Measurements from ENCODE around the gene AKAP1.

Gene AKAP1

DNA sequence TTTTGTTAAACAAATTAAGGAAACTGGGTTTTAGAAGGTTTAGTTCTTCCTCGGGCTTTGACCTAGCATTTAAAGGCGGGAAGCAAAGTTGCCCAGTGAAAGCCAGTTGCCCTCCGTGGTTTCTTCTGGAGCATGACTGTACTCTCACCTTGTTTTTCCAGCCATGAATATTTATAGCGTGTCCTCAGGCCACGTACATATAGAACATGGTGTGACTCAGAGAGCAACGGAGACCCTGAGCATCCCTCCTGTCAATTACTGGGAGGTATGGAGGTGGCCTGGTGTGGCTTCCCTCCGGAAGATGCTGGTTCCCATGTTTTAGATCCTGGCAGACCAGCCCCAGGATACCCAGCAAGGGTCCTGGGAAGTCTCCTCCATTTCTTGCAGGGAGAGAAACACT lies 48.4 kb downstream of the AKAP1 start:
- DNase-seq: no peak

DNA sequence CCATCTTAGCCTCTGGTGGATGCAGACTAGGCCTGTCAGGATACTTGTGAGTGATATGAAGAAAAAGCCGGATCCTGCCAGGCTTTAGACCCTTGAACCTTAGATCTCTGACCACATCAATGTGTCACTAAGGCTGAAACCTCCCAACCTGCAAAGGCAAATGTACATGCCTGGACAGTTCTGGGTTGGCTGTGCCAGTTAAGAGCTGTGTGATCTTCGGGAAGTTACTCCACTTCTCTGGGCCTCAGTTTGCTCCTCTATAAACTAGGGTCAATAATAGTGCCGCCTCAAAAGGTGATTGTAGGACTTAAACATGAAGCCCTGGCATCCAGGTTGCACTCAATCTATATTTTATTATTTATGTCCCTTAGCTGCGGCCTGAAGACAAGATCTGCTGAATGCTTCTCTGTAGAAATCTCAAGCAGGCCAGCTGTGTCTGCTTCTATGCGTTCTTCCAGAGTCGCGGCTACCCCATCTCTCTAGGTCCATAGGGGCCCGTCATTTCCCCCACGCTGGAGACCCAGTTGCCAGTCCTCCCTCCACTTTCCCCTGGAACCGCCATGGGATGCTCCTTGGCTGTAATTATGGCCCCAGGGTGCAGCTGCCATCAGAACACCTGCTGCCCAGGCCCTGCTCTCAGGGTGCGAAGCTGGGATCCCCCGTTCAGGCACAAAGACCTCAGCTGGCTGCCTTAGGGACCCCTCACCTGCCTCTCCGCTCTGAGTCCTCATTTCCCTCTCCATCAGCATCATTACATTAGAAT lies 50.2 kb downstream of the AKAP1 start:
- DNase-seq: no peak

DNA sequence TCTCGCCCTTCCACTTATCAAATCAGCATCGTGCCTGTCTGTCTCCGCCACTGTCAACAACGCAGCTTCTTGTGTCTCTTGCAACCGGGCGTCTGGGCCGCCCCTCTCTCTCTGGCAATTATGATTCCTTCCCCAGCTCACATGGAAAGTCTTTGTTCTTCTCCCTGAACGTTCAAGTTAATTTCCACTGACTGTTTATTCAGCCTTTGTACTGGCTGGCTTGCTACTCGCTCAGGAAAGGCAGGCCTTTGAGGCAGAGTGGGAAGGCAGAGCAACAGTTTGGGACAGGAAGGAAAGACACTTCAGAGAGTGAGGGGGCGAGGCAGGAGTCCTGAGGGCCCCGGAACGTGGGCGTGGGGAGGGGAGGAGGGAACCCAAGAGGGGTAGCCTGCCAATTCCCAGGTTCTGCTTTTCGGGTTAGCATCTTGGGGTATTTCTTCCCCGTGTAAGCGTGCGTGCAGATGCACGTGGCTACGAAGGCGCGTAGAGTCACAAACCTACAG lies 50.8 kb downstream of the AKAP1 start:
- peak in 4 of 14 donors; percentile 2 to 6 (median 5) for DNase-seq

DNA sequence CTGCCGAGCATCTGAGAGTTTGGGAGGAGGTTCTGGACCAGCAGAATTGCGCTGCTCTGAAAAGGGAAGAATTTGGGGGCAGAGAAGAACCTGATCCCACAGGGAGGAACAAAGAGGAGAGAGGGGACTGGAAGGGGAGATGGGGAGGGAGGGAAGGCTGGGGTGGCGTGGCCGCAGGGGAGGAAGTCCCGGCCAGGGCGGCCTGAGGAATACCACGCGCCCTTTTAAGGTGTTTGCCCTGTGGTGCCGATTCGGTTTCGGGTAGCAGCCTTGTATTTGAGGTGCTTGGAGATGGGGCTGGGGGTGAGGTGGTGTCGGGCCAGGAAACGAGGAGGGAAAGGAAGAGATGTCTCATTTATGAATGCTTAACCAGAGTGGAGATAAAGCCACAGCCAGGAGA lies 51.3 kb downstream of the AKAP1 start:
- no peak for DNase-seq

DNA sequence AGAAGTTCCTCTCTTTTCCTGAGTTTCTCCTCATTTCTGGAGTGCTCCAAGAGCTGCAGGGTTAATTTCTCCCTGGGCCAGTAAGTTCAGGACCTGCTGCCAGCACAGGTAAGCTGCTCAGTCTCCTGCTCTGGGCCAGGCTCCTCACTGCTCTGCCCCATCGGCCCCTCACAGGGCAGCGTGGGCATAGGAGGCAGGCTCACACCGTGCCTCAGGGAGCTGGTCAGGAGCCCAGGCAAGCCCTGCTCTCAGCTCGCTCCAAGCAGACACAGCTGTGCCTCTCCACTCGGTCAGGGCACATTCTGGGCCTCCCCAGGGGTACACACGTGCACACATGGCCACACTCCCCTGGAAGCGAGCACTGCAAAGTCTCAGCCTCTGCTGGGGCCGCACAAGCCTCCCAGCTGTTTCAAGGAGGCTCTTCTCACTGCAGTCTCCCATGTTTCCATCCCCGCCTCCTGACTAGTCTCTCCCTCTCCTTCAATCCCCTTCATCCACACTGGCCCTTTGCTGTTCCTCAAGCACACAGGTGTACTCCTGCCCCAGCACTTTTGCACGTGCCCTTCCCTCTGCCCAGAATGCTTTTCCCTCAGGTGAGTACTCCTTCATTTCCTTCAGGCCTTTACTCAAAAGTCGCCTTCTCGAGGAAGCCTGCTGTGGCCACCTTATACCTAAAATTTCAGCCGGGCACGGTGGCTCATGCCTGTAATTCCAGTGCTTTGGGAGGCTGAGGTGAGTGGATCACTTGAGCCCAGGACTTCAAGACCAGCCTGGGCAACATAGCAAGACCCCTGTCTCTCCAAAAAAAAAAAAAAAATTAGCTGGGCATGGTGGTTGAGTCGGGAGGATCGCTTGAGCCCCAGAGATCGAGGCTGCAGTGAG lies 53.2 kb downstream of the AKAP1 start:
- no peak for DNase-seq

DNA sequence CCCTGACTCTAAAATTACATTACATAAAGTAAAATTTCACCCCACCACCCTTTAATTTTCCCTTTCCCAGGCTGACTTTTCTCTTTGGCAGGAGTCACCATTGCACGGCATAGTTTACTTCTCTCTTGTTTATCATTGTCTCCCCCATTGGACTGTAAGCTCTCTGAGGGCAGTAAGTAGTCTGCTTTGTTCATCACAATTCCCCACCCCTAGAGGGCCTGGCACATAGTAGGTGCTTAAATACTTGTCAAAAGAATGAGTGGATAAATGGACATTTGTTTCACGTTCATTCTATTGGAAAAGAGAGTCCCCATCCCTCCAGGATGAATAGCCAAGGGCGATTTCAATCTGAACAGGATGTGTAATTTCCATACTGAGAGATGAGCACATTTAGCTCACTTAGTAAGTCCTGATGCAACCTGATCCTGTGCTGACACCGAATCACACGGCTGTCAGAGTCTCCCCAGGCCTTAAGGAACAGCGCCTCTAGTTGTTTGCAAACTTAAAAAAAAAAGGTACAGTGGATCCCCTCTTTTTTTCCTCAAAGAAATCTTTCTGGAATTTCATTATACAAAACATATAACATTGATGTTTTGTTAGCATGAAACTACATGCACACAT lies 54.0 kb downstream of the AKAP1 start:
- no peak for DNase-seq

DNA sequence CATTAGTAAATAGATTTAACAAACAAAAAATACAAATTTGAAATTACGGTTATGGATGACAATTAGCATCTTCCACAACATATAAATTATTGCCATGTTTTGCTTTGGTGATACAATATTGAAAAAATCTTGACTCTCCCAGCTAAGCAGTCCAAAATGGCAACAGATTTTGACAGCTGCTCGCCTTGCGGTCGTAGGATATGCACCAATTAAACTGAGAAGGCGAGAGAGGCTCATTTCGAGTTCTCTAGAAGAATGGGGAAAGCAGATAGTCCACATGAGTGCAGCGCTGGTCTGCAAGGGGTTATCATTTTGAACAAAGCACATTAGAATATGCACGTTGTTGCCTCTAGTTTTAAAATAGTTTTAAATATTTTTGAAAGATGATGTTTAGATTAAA lies 55.3 kb downstream of the AKAP1 start:
- DNase-seq: no peak

DNA sequence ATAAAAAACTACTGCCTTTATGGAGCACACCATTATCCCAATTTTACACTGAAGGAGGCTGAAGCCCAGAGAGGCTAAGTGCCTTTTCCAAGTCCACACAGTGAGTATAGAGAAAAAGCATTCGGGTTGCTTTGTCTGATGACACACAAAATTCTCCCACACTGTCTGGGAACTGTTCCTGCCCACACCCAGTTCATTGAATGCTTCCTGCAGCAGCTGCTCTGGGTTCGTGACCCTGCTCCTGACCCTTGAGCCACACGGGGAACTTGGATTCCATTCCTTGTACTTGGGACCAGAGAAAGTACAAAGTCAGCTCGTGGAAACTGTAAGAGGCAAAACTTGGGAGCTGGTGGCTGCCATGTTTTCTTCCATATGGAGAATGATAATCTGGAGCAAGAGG lies 57.9 kb downstream of the AKAP1 start:
- DNase-seq: no peak

DNA sequence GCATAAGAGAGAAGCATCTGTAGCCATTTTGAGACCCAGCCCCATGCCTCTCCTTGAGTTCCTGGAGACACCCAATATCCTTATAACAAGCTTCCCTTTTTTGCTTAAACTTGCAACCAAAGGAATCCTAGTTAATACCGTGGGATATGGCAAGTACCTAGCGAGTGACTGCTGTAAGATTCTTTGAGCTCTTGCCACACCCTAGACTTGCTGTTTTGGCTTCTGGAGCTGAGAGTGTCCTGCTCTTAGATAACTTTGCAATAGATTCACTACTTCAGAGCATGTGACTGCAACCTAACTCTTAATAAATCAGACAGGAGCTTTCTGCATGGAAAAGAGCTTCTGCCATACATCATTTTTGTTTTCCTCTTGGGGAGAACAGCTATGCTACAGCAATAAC lies 58.3 kb downstream of the AKAP1 start:
- no peak for DNase-seq

DNA sequence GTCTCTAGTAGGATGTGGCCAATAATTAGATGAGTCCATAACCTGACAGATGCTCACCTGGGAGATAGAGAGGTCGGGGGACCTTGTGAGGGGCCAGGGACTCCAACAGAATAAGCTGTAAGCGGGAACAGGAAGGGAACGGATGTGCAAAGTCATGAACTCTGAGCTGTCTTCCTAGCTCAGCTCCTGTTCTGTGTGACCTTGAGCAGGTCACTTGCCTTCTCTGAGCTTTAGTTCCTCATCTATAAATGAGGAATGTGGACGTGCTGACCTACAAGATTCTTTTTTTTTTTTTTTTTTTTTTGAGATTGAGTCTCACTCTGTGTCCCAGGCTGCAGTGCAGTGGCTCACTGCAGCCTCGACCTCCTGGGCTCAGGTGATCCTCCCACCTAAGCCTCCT lies 58.9 kb downstream of the AKAP1 start:
- DNase-seq: no peak

DNA sequence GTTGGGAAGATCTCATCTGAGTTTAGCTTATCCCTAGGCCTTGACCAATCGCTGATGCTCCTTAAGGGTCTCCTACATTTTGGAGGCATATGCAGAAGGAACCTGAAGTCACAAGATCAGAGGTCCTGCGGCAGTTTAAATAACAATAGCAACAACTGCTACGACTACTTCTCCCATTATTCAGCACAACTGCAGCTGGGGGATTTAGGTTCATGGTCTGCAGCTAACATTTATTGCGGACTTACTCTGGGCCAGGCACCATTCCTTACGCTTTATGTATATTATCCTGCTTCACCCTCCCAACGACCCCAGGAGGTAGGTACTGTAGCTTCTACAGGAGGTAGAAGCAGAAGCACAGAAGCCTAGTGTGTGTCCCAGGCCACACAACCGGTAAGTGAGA lies 59.5 kb downstream of the AKAP1 start:
- DNase-seq: no peak

DNA sequence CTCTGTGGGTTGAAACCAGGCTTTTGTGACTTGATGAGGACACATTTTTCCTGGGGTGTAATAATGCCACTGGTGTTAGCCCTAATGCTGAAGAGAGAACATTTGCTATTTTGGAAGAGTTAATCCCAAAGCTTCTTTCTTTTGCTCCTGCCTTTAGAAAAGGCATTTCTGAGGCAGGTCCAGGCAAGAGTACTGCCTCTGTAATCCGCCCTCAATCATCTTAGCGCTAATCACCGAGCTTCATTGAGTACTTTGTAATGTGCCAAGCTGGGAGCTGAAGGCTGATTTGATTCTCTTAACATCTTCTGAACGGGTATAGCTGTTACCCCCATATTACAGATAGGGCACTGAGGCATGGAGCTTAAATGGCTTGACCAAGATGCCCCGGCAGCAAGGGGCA lies 60.3 kb downstream of the AKAP1 start:
- DNase-seq: no peak

DNA sequence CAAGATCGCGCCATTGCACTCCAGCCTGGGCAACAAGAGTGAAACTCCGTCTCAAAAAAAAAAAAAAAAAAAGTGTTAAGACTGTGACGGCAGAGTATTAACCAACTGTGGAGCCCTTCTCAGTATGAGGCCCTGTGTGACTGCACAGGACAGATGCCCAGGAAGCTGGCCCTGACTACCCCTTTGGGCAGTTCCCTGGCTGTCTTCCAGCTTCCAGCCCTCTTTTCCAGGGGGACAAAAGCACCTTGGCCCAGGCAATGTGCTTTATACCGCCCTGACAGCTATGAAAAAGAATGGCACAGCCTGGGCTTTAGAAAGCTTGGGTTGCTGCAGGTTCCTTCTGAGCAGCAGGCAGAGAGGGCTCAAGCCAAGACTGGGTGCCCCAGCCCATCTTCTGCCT lies 61.2 kb downstream of the AKAP1 start:
- peak in 4 of 14 donors; percentile 0 to 17 (median 4) for DNase-seq

DNA sequence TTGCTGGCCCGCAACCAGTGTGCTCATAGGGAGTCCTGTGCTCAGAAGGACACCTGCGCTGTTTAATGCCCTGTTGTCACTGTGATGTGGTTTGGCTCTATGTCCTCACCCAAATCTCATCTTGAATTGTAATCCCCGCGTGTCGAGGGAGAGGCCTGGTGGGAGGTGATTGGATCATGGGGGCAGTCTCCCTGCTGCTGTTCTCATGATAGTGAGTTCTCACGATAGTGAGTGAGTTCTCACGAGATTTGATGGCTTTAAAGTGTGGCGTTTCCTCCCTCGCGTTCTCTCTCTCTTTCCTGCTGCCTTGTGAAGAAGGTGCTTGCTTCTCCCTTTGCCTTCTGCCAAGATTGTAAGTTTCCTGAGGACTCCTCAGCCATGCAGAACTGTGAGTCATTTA lies 66.8 kb downstream of the AKAP1 start:
- no peak for DNase-seq

DNA sequence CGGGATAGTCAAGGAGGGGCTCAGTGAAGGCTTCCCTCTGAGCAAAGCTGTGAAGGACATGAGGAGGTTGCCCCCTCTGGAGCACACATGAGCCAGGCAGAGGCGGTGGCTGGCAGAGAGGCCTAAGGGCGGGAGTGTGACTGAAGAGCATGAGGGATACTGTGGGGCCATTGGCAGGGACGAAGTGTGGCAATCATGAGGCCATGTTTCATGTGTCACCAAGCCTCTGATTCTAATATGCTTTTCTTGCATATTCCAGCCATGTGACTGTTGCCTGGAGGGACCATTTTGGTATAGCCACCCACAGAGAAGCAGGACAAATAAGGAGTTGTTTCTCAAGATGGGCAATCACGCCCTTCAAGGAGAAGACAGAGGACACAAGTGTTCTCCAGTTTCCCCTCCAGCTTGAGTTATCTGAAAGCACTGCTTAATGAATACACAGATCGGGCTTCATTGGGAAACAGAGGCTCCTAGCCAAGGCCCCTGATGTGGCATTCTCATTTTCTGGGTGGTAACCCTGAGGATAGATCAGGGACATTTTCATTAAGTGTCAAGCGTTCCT lies 68.0 kb downstream of the AKAP1 start:
- no peak for DNase-seq

DNA sequence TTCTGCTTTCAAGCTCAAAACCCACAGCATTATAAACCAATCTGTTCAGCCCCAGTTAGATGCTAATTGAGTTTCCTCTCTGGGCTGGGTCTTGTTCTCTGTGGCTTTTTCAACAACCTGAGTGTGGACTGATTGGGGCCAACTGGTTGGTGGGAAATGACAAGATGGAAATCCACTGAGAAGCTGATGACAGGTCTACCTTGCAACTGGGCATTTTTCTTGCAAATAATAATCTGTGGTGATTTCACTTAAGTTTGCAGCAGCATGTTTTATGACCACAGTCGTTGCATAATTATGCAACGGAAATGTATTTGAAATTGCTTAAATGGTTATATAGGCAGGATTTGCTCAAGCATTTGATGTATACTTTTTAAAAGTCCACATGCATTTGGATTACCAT lies 69.9 kb downstream of the AKAP1 start:
- DNase-seq: no peak

DNA sequence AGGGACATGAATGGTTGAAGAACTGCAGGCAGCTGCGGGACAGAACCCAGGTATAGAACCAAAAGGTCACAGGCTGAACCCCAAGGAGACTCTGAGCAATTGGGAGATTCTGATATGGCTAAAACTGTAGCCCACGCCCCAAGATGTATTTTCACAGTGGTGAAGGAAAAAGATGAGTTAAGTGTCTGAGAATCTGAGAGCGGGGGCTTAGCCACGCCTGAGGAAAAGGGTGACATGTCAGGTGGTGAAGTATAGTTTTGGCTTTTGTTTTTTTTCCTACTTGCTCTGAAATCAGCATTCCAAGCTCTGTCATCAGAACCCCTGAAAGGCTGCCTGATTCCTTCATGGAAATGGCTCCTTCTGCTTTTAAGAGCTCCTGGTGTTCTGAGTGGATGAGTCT lies 73.3 kb downstream of the AKAP1 start:
- DNase-seq: no peak

DNA sequence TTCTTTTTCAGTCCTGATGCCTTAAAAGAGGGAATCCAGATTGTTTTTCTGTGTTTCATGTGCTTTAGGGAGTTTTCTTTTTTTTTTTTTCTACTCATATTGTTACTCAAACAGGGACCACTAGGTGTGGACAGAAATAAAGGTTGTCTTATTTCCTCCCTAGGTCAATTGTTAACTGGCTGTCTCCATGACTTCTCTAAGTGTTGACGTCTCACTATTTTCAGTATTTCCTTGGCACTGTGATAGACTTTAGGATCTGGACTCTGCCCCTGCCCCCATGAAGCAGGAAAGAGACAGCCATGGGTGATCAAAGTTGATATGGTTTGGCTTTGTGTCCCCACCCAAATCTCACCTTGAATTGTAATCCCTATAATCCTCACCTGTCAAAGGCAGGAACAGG lies 73.7 kb downstream of the AKAP1 start:
- DNase-seq: no peak

DNA sequence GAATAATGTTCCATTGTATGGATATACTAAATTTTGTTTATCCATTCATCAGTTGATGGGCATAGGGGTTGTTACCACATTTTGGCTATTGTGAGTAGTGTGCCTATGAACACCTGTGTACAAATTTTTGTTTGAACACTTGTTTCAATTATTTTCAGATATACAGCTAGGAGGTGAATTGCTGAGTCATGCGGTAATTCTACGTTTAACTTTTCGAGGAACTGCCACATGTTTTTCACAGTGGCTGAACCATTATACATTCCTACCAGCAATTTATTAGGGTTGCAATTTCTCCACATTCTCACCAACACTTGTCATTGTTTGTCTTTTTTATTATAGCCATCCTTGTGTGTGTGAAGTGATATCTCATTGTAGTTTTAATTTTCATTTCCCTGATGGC lies 75.6 kb downstream of the AKAP1 start:
- DNase-seq: no peak

DNA sequence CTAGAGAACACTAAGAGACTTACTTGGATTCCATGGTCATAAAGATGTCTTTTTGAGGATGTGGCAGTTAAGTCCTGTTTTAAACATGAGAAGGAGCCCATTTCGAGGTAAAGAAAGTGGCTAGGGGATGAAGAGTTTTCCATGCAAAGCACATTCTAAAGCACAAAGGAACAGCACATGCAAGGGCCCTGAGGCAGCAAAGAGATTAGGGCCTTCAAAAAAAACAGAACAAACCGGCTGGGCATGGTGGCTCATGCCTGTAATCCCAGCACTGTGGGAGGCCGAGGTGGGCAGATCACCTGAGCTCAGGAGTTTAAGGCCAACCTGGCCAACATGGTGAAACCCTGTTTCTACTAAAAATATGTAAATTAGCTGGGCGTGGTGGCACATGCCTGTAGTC lies 79.8 kb downstream of the AKAP1 start:
- DNase-seq: no peak

DNA sequence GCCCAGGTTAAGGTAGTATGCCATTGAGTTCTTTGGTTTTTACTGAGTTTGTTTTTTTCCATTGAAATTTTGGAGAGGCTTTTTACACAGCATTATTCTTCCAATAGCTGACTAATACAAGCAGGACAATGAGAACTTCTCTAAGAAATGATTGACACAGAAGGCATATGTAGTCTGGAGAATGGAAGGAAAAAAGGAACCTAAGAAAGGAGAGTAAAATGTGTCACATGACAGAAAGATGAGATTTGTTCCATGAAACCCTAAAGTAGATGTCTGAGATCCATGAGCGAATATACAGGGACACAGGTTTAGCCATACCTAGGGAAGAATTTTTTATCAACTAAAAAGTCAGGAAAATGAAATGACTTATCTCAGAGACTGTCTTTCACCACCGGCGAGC lies 80.7 kb downstream of the AKAP1 start:
- no peak for DNase-seq

DNA sequence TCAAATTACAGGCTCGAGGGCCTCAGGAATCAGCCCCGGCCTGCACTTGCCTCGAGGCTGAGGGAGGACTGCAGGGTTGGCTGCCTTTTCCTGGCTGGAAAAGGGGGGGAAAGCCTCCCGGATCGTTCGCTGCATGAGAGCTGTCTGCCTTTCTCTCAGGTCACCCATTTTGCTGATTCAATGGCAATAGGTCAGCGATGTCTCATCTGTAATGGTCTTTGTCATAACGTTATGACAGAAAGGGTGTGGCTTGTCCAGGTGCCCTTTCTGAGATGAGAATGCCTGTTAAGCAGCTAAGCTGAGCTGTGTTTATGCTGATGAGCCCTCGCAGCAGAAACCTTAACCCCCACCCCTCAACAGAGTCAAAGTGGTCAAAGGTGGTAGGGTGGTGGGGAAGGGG lies 81.8 kb downstream of the AKAP1 start:
- no peak for DNase-seq

DNA sequence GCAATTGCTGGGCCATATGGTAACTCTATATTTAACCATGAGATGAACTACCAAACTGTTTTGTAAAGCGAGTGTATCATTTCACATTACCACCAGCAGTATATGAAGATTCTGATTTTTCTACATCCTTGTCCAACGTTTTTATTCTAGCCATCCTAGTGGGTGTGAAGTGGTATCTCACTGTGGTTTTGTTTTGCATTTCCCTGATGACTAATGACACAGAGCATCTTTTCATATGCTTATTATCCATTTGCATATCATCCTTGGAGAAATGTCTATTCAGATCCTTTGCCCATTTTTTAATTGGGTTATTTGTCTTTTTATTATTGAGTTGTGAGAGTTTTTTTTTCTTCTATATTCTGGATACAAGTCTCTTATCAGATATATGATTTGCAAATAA lies 83.6 kb downstream of the AKAP1 start:
- no peak for DNase-seq

Measured in C1 segment of cervical spinal cord (tissue), 14 donors.